Lower leg skin (tissue), 3 donors: ENCODE measurements around the gene CHERP.
"Not testable (repeated sequence)": the region's sequence is repeated elsewhere in the genome, so short reads cannot be mapped to it uniquely, and the experiment has no call there.

Source experiments
- CTCF ChIP-seq, 3 donors: fragments of 450-650 bp; IDR thresholded peaks; one replicate each; pipeline ENCODE4 v1.5.1; 2016; ENCODE audit warnings: antibody characterized with exemption in 3 of 3, mild to moderate bottlenecking in 3 of 3, moderate library complexity in 2 of 3
- POLR2A ChIP-seq, 2 donors: fragments of 450-650 bp; IDR thresholded peaks; one replicate each; pipeline ENCODE4 v1.6.1; 2016 to 2017; ENCODE audit warnings: antibody characterized with exemption in 2 of 2, mild to moderate bottlenecking in 1 of 2, moderate library complexity in 1 of 2

- TF ChIP-seq CTCF, POLR2A (IDR thresholded peaks at IDR 0.05): not testable (repeated sequence)
Measured at GRCh38 chr19:16506161-16506560, 36.1 kb downstream of the CHERP start.
